ENCODE measurements around the gene SLC41A1. TPM values are rescaled to one million over a fixed set of nuclear protein-coding genes. Genes with fewer than 3 reads are reported as not detected.

The SLC41A1 gene
- total and polyA plus RNA-seq, 4 donors, result 7.3 to 40.3 (median 30.5) TPM

GRCh38 chr1:205843036-205843859, 30.2 kb upstream of the SLC41A1 start:
- H3K36me3 ChIP-seq (ENCODE audit: control insufficient read depth in 1 of 2, insufficient read depth in 2 of 2, low read length in 1 of 2), result no peaks in the 10 kb centered on the region
- no peaks in the 10 kb centered on the region for H3K4me1 ChIP-seq (ENCODE audit: control insufficient read depth in 1 of 2, insufficient read depth in 2 of 2, low read length in 2 of 2)
- intact Hi-C loops (cut with DNase I), result no loop called here
- no peaks in the 10 kb centered on the region for H3K27me3 ChIP-seq (ENCODE audit: control insufficient read depth in 1 of 2, insufficient read depth in 2 of 2, low read length in 1 of 2)
- H3K27ac ChIP-seq (ENCODE audit: low read depth in 1 of 2, low read length in 2 of 2), result no peak overlapping the region
- ATAC-seq (ENCODE audit: low FRiP score) (no peak), DNase-seq (no peak)
- H3K9me3 ChIP-seq (ENCODE audit: control insufficient read depth, low read length), result no peaks in the 10 kb centered on the region
- no peak overlapping the region for H3K4me3 ChIP-seq (ENCODE audit: low read length in 2 of 2)
- WGBS, 2 donors, result 61 to 66% methylated on average over 3 of the region's 3 CpGs

- no peak for ATAC-seq (ENCODE audit: low FRiP score)
- Histone ChIP-seq H3K9me3 (ENCODE audit: control insufficient read depth, low read length) (no peaks in the 10 kb centered on the region), H3K27ac (ENCODE audit: low read depth in 1 of 2, low read length in 2 of 2) (no peak overlapping the region), H3K4me3 (ENCODE audit: low read length in 2 of 2) (no peak overlapping the region), H3K4me1 (ENCODE audit: control insufficient read depth in 1 of 2, insufficient read depth in 2 of 2, low read length in 2 of 2) (no peaks in the 10 kb centered on the region), H3K27me3 (ENCODE audit: control insufficient read depth in 1 of 2, insufficient read depth in 2 of 2, low read length in 1 of 2) (no peaks in the 10 kb centered on the region), H3K36me3 (ENCODE audit: control insufficient read depth in 1 of 2, insufficient read depth in 2 of 2, low read length in 1 of 2) (no peaks in the 10 kb centered on the region)
- intact Hi-C loops (cut with DNase I), result no loop called here
- 94% methylated on average over 2 of the region's 2 CpGs for WGBS, 2 donors
- DNase-seq, result no peak
Observed at GRCh38 chr1:205842229-205842628, 29.2 kb upstream of the SLC41A1 start.

GRCh38 chr1:205840146-205840923, 27.3 kb upstream of the SLC41A1 start:
- ATAC-seq (ENCODE audit: low FRiP score), result no peak
- no peak overlapping the region for H3K27ac ChIP-seq (ENCODE audit: low read depth in 1 of 2, low read length in 2 of 2)
- 90 to 91% methylated on average over 4 of the region's 4 CpGs for WGBS, 2 donors

GRCh38 chr1:205837382-205837970, 24.5 kb upstream of the SLC41A1 start:
- WGBS, 2 donors, result 92 to 93% methylated on average over 7 of the region's 7 CpGs
- ATAC-seq (ENCODE audit: low FRiP score), result no peak
- no peaks in the 10 kb centered on the region for H3K9me3 ChIP-seq (ENCODE audit: control insufficient read depth, low read length)
- no peaks in the 10 kb centered on the region for H3K4me1 ChIP-seq (ENCODE audit: control insufficient read depth in 1 of 2, insufficient read depth in 2 of 2, low read length in 2 of 2)
- intact Hi-C loops (cut with DNase I), result no loop called here
- no peak for DNase-seq
- no peak overlapping the region for H3K4me3 ChIP-seq (ENCODE audit: low read length in 2 of 2)
- H3K36me3 ChIP-seq (ENCODE audit: control insufficient read depth in 1 of 2, insufficient read depth in 2 of 2, low read length in 1 of 2), result no peaks in the 10 kb centered on the region
- H3K27ac ChIP-seq (ENCODE audit: low read depth in 1 of 2, low read length in 2 of 2), result no peak overlapping the region
- H3K27me3 ChIP-seq (ENCODE audit: control insufficient read depth in 1 of 2, insufficient read depth in 2 of 2, low read length in 1 of 2), result no peaks in the 10 kb centered on the region

More at GRCh38 chr1:205840146-205840923, 27.3 kb upstream of the SLC41A1 start:
- Histone ChIP-seq H3K4me3 (ENCODE audit: low read length in 2 of 2) (no peak overlapping the region), H3K4me1 (ENCODE audit: control insufficient read depth in 1 of 2, insufficient read depth in 2 of 2, low read length in 2 of 2) (no peaks in the 10 kb centered on the region), H3K36me3 (ENCODE audit: control insufficient read depth in 1 of 2, insufficient read depth in 2 of 2, low read length in 1 of 2) (no peaks in the 10 kb centered on the region), H3K27me3 (ENCODE audit: control insufficient read depth in 1 of 2, insufficient read depth in 2 of 2, low read length in 1 of 2) (no peaks in the 10 kb centered on the region), H3K9me3 (ENCODE audit: control insufficient read depth, low read length) (no peaks in the 10 kb centered on the region)
- DNase-seq, result no peak
- intact Hi-C loops (cut with DNase I), result no loop called here

- DNase-seq (no peak), ATAC-seq (ENCODE audit: low FRiP score) (no peak)
- WGBS, 2 donors, result 89 to 90% methylated on average over 4 of the region's 4 CpGs
- no peak overlapping the region for H3K27ac ChIP-seq (ENCODE audit: low read depth in 1 of 2, low read length in 2 of 2)
- intact Hi-C loops (cut with DNase I), result no loop called here
- no peak overlapping the region for H3K4me3 ChIP-seq (ENCODE audit: low read length in 2 of 2)
- H3K9me3 ChIP-seq (ENCODE audit: control insufficient read depth, low read length), result no peaks in the 10 kb centered on the region
- H3K4me1 ChIP-seq (ENCODE audit: control insufficient read depth in 1 of 2, insufficient read depth in 2 of 2, low read length in 2 of 2), result no peaks in the 10 kb centered on the region
- H3K36me3 ChIP-seq (ENCODE audit: control insufficient read depth in 1 of 2, insufficient read depth in 2 of 2, low read length in 1 of 2), result no peaks in the 10 kb centered on the region
- H3K27me3 ChIP-seq (ENCODE audit: control insufficient read depth in 1 of 2, insufficient read depth in 2 of 2, low read length in 1 of 2), result no peaks in the 10 kb centered on the region
Observed at GRCh38 chr1:205834751-205835150, 21.8 kb upstream of the SLC41A1 start.

- intact Hi-C loops (cut with DNase I), result no loop called here
- Histone ChIP-seq H3K27me3 (ENCODE audit: control insufficient read depth in 1 of 2, insufficient read depth in 2 of 2, low read length in 1 of 2) (no peaks in the 10 kb centered on the region), H3K9me3 (ENCODE audit: control insufficient read depth, low read length) (no peaks in the 10 kb centered on the region), H3K27ac (ENCODE audit: low read depth in 1 of 2, low read length in 2 of 2) (no peak overlapping the region), H3K4me3 (ENCODE audit: low read length in 2 of 2) (no peak overlapping the region), H3K36me3 (ENCODE audit: control insufficient read depth in 1 of 2, insufficient read depth in 2 of 2, low read length in 1 of 2) (no peaks in the 10 kb centered on the region), H3K4me1 (ENCODE audit: control insufficient read depth in 1 of 2, insufficient read depth in 2 of 2, low read length in 2 of 2) (no peaks in the 10 kb centered on the region)
- no peak for DNase-seq
- 88 to 92% methylated on average over 6 of the region's 6 CpGs for WGBS, 2 donors
- peak; percentile 7 for ATAC-seq (ENCODE audit: low FRiP score)
Observed at GRCh38 chr1:205832326-205832751, 19.3 kb upstream of the SLC41A1 start.

- H3K36me3 ChIP-seq (ENCODE audit: control insufficient read depth in 1 of 2, insufficient read depth in 2 of 2, low read length in 1 of 2), result no peaks in the 10 kb centered on the region
- WGBS, 2 donors, result 0 to 13% methylated on average over 1 of the region's 1 CpG
- no peaks in the 10 kb centered on the region for H3K9me3 ChIP-seq (ENCODE audit: control insufficient read depth, low read length)
- peaks cover 0 to 4% of the 10 kb centered on the region in 2 donors for H3K4me1 ChIP-seq (ENCODE audit: control insufficient read depth in 1 of 2, insufficient read depth in 2 of 2, low read length in 2 of 2)
- no peak for ATAC-seq (ENCODE audit: low FRiP score)
- DNase-seq, result no peak
- no peaks in the 10 kb centered on the region for H3K27me3 ChIP-seq (ENCODE audit: control insufficient read depth in 1 of 2, insufficient read depth in 2 of 2, low read length in 1 of 2)
- intact Hi-C loops (cut with DNase I), result no loop called here
- H3K4me3 ChIP-seq (ENCODE audit: low read length in 2 of 2), result no peak overlapping the region
- H3K27ac ChIP-seq (ENCODE audit: low read depth in 1 of 2, low read length in 2 of 2), result no peak overlapping the region
Observed at GRCh38 chr1:205827623-205828022, 14.6 kb upstream of the SLC41A1 start.

- H3K9me3 ChIP-seq (ENCODE audit: control insufficient read depth, low read length), result no peaks in the 10 kb centered on the region
- DNase-seq (no peak), ATAC-seq (ENCODE audit: low FRiP score) (no peak)
- no peaks in the 10 kb centered on the region for H3K27me3 ChIP-seq (ENCODE audit: control insufficient read depth in 1 of 2, insufficient read depth in 2 of 2, low read length in 1 of 2)
- no peaks in the 10 kb centered on the region for H3K36me3 ChIP-seq (ENCODE audit: control insufficient read depth in 1 of 2, insufficient read depth in 2 of 2, low read length in 1 of 2)
- no peak overlapping the region for H3K4me3 ChIP-seq (ENCODE audit: low read length in 2 of 2)
- 6 to 7% methylated on average over 3 of the region's 3 CpGs for WGBS, 2 donors
- H3K27ac ChIP-seq (ENCODE audit: low read depth in 1 of 2, low read length in 2 of 2), result no peak overlapping the region
- peaks cover 0 to 4% of the 10 kb centered on the region in 2 donors for H3K4me1 ChIP-seq (ENCODE audit: control insufficient read depth in 1 of 2, insufficient read depth in 2 of 2, low read length in 2 of 2)
- intact Hi-C loops (cut with DNase I), result no loop called here
Observed at GRCh38 chr1:205826995-205827394, 14.0 kb upstream of the SLC41A1 start.
